H1 (cell line): Measurements from ENCODE around the gene TCF4. TPM values are rescaled to one million over a fixed set of nuclear protein-coding genes. Genes with fewer than 3 reads are reported as not detected.

Experiments used
- CTCF ChIA-PET: fragments of 300-600 bp; sonication (Branson Sonifier 250); formaldehyde crosslinking; loops from one replicate; lab custom pipeline; 2021; ENCODE audit not compliant: partially characterized antibody; lab: Charles Lee
- POLR2A ChIA-PET: fragments of 300-600 bp; sonication (Branson Sonifier 250); formaldehyde crosslinking; loops from one replicate; lab custom pipeline; 2021; ENCODE audit warnings: inconsistent platforms; ENCODE audit not compliant: partially characterized antibody; lab: Charles Lee
- DNase-seq, 2 experiments: peaks; one replicate each; pipeline versions ENCODE4 v3.0.0 to v3.0.0-alpha.2; 2010 to 2022; ENCODE audit warnings: low spot score in 2 of 2, low read depth in 1 of 2, mixed read lengths in 1 of 2
- FAIRE-seq: peaks from 2 replicates; lab custom pipeline; 2011; peaks lifted over from hg19 to GRCh38; lab: Jason Lieb, UNC
- H2AFZ ChIP-seq: 2 replicates; pipeline ENCODE4 v1.8.1; 2012; ENCODE audit warnings: low read length, inconsistent platforms
- H2AK5ac ChIP-seq: 2 replicates; pipeline ENCODE4 v1.6.1; 2013; ENCODE audit warnings: low read depth, low read length
- H2BK120ac ChIP-seq: replicated peaks from 2 replicates; pipeline ENCODE3; 2013; ENCODE audit warnings: low read depth, low read length, inconsistent platforms
- H2BK12ac ChIP-seq: 2 replicates; pipeline ENCODE4 v1.6.1; 2013; ENCODE audit warnings: low read depth, low read length
- H2BK15ac ChIP-seq: 2 replicates; pipeline ENCODE4 v1.6.1; 2013; ENCODE audit warnings: low read length
- H2BK20ac ChIP-seq: 2 replicates; pipeline ENCODE4 v1.6.1; 2013; ENCODE audit warnings: low read length
- H2BK5ac ChIP-seq: 2 replicates; pipeline ENCODE4 v1.6.1; 2013; ENCODE audit warnings: low read depth, low read length
- H3K14ac ChIP-seq: 2 replicates; pipeline ENCODE4 v1.6.1; 2013; ENCODE audit warnings: inconsistent platforms; ENCODE audit not compliant: insufficient read length
- H3K18ac ChIP-seq: 2 replicates; pipeline ENCODE4 v1.6.1; 2013; ENCODE audit warnings: low read length; ENCODE audit errors: extremely low read depth
- H3K23ac ChIP-seq: 2 replicates; pipeline ENCODE4 v1.6.1; 2013; ENCODE audit warnings: inconsistent platforms; ENCODE audit not compliant: insufficient read length
- H3K23me2 ChIP-seq: 2 replicates; pipeline ENCODE4 v1.6.1; 2013; ENCODE audit warnings: low read depth, low read length
- H3K27ac ChIP-seq: 2 replicates; pipeline ENCODE4 v1.6.1; 2011; ENCODE audit warnings: low read depth, low read length, inconsistent platforms
- H3K27me3 ChIP-seq, 4 experiments: replicated peaks in 1 of 4; 1 replicate in 1 of 4; 2 replicates in 3 of 4; pipeline versions ENCODE4 v1.6.1 to v1.8.1; 2011 to 2013; ENCODE audit warnings: low read length in 3 of 4, mild to moderate bottlenecking in 3 of 4, inconsistent platforms in 2 of 4, mixed read lengths in 2 of 4, moderate library complexity in 1 of 4; ENCODE audit not compliant: control insufficient read depth in 3 of 4, insufficient read depth in 3 of 4; ENCODE audit errors: extremely low read depth in 1 of 4
- H3K36me3 ChIP-seq, 4 experiments: 2 replicates each; pipeline versions ENCODE4 v1.6.1 to v1.8.1; 2011 to 2013; ENCODE audit warnings: mild to moderate bottlenecking in 4 of 4, low read length in 3 of 4, moderate library complexity in 2 of 4, control low read depth in 1 of 4, inconsistent platforms in 1 of 4; ENCODE audit not compliant: insufficient read depth in 4 of 4, control insufficient read depth in 2 of 4
- H3K4ac ChIP-seq: replicated peaks from 2 replicates; pipeline ENCODE3; 2013; ENCODE audit warnings: low read length, low read depth, mixed read lengths, inconsistent platforms; ENCODE audit not compliant: insufficient read length
- H3K4me1 ChIP-seq, 4 experiments: replicated peaks in 1 of 4; 1 replicate in 1 of 4; 2 replicates in 3 of 4; pipeline versions ENCODE4 v1.6.1 to v1.8.1; 2011 to 2013; ENCODE audit warnings: low read length in 3 of 4, inconsistent platforms in 2 of 4, mixed read lengths in 1 of 4; ENCODE audit not compliant: insufficient read depth in 4 of 4, control insufficient read depth in 3 of 4
- H3K4me2 ChIP-seq, 2 experiments: 2 replicates each; pipeline versions ENCODE4 v1.6.1 to v1.8.1; 2011 to 2013; ENCODE audit warnings: low read depth in 2 of 2, low read length in 2 of 2, control low read depth in 1 of 2, inconsistent platforms in 1 of 2, mild to moderate bottlenecking in 1 of 2; ENCODE audit not compliant: insufficient read depth in 1 of 2
- H3K4me3 ChIP-seq, 4 experiments: fragments of 200-600, 300-600 bp in 1 of 4; sonication (generic), shearing (Covaris generic), sonication (Bioruptor Twin) in 1 of 4; 2 replicates each; pipeline versions ENCODE4 v1.5.1 to v1.8.1; 2011 to 2016; ENCODE audit warnings: low read length in 4 of 4, low read depth in 3 of 4, control low read depth in 2 of 4, inconsistent platforms in 2 of 4, mild to moderate bottlenecking in 2 of 4, mixed read lengths in 1 of 4, moderate library complexity in 1 of 4; ENCODE audit not compliant: insufficient read depth in 2 of 4; ENCODE audit errors: extremely low read depth in 1 of 4
- H3K56ac ChIP-seq: replicated peaks from 2 replicates; pipeline ENCODE3; 2013; ENCODE audit warnings: low read depth, mild to moderate bottlenecking, mixed read lengths, low read length, inconsistent platforms; ENCODE audit not compliant: insufficient read length
- H3K79me1 ChIP-seq: 2 replicates; pipeline ENCODE4 v1.6.1; 2013; ENCODE audit warnings: low read depth, low read length, control low read depth
- H3K79me2 ChIP-seq, 2 experiments: 2 replicates each; pipeline versions ENCODE4 v1.6.1 to v1.8.1; 2012 to 2013; ENCODE audit warnings: low read length in 2 of 2, mild to moderate bottlenecking in 2 of 2, inconsistent platforms in 1 of 2; ENCODE audit not compliant: insufficient read depth in 2 of 2, control insufficient read depth in 1 of 2
- H3K9ac ChIP-seq, 4 experiments: replicated peaks in 1 of 4; 1 replicate in 1 of 4; 2 replicates in 3 of 4; pipeline versions ENCODE4 v1.6.1 to v1.8.1; 2011 to 2013; ENCODE audit warnings: low read depth in 3 of 4, low read length in 3 of 4, control low read depth in 2 of 4, mild to moderate bottlenecking in 2 of 4, moderate library complexity in 2 of 4, inconsistent platforms in 1 of 4; ENCODE audit errors: extremely low read depth in 1 of 4
- H3K9me3 ChIP-seq, 2 experiments: 2 replicates each; pipeline versions ENCODE4 v1.6.1 to v1.8.1; 2012 to 2013; ENCODE audit warnings: mild to moderate bottlenecking in 2 of 2, moderate library complexity in 2 of 2, control low read depth in 1 of 2, inconsistent platforms in 1 of 2, low read depth in 1 of 2, low read length in 1 of 2, mixed read lengths in 1 of 2; ENCODE audit not compliant: insufficient read depth in 2 of 2
- H4K20me1 ChIP-seq, 2 experiments: replicated peaks in 1 of 2; 2 replicates each; pipeline versions ENCODE3 to v1.8.1; 2011 to 2013; ENCODE audit warnings: inconsistent platforms in 2 of 2, low read length in 2 of 2, mild to moderate bottlenecking in 1 of 2; ENCODE audit not compliant: insufficient read depth in 2 of 2, control insufficient read depth in 1 of 2
- H4K5ac ChIP-seq: 2 replicates; pipeline ENCODE4 v1.6.1; 2013; ENCODE audit warnings: low read length, low read depth, mixed read lengths, inconsistent platforms; ENCODE audit not compliant: insufficient read length
- H4K8ac ChIP-seq: 2 replicates; pipeline ENCODE4 v1.8.0; 2013; ENCODE audit warnings: mild to moderate bottlenecking, moderate library complexity, low read length, inconsistent platforms; ENCODE audit not compliant: insufficient read depth; ENCODE audit errors: extremely low read depth
- H4K91ac ChIP-seq: replicated peaks from 2 replicates; pipeline ENCODE3; 2013; ENCODE audit warnings: low read length, mixed read lengths, inconsistent platforms; ENCODE audit not compliant: insufficient read length
- TBP ChIP-seq: IDR thresholded peaks from 2 replicates; pipeline ENCODE4 v1.6.1; 2011; ENCODE audit warnings: low read depth, low read length, improper control_type of control experiment
- YY1 ChIP-seq: IDR thresholded peaks from 2 replicates; pipeline ENCODE4 v1.6.1; 2011; ENCODE audit warnings: low read depth, mild to moderate bottlenecking, low read length
- WGBS, 2 experiments: shearing (Covaris generic) in 1 of 2; methylation state at CpG; one replicate each; pipeline versions ENCODE4 v1.1.6 to v1.1.7; 2013 to 2015; ENCODE audit warnings: low lambda C conversion rate in 2 of 2, mixed read lengths in 2 of 2, inconsistent platforms in 1 of 2, low coverage in 1 of 2, missing lambda C conversion rate in 1 of 2; ENCODE audit not compliant: insufficient replicate concordance in 2 of 2, insufficient coverage in 1 of 2, insufficient read length in 1 of 2; ENCODE audit errors: extremely low coverage in 1 of 2, missing lambda C conversion rate in 1 of 2; 5-methylcytosine and 5-hydroxymethylcytosine counted together
- polyA plus RNA-seq, 7 experiments: library from polyadenylated mRNA; depleted of rRNA in 3 of 7; stranded (reverse) in 5 of 7; unstranded in 2 of 7; fragments of >200 nt in 5 of 7; fragments of 200-250 nt in 2 of 7; gene quantifications; 1 replicate in 5 of 7; 2 replicates in 1 of 7; 4 replicates in 1 of 7; pipeline versions ENCODE4 v1.2.1 to v1.2.3, GENCODE V29; 2011 to 2013; ENCODE audit warnings: missing spikeins in 2 of 7, mixed read lengths in 2 of 7
- total RNA-seq: library from RNA; stranded (reverse); fragmentation: NEBNext Ultra II Directional; extraction: Animal tissue kit (Norgen Biotek cat#: 25700); gene quantifications from 2 replicates; pipeline ENCODE4 v1.2.1, GENCODE V29; 2021

TCF4 gene
- total and polyA plus RNA-seq, 2 of the 8 experiments (the other 6 are each of a cell fraction or from before 2014, with no cell fraction given) = 59.3 to 118 TPM

GRCh38 chr18:55280503-55280902 lies 307.5 kb downstream of the TCF4 start:
- FAIRE-seq = no peak
- no peak overlapping the region for H3K9ac ChIP-seq
- H4K20me1 ChIP-seq = no peaks in the 10 kb centered on the region
- H3K4me2 ChIP-seq = no peak overlapping the region
- no peak overlapping the region for H2AK5ac ChIP-seq
- ChIA-PET CTCF (no interaction called here), POLR2A (no interaction called here)
- peaks cover under 1 to 2% (median 1%) of the 10 kb centered on the region in 4 experiments; a peak in 7 of 8 replicates for H3K36me3 ChIP-seq
- peaks cover 3% of the 10 kb centered on the region for H3K79me1 ChIP-seq
- H3K27me3 ChIP-seq = no peaks in the 10 kb centered on the region
- no peak overlapping the region for H3K23ac ChIP-seq
- H3K23me2 ChIP-seq = no peaks in the 10 kb centered on the region
- no peak overlapping the region for H2BK120ac ChIP-seq
- no peak overlapping the region for H2BK5ac ChIP-seq
- H3K4me3 ChIP-seq = no peak overlapping the region
- no peak for DNase-seq
- peaks cover 0 to 26% of the 10 kb centered on the region in 2 experiments; a peak in 2 of 4 replicates for H3K79me2 ChIP-seq
- H4K5ac ChIP-seq = no peak overlapping the region
- WGBS, 2 experiments = 80% methylated on average over 2 of the region's 2 CpGs; no CpG with 5 or more reads in 1 of the 2 experiments
- no peak overlapping the region for H4K91ac ChIP-seq
- no peak overlapping the region for H3K4ac ChIP-seq
- no peak overlapping the region for H4K8ac ChIP-seq
- no peak overlapping the region for H2BK20ac ChIP-seq
- H3K56ac ChIP-seq = no peak overlapping the region
- TF ChIP-seq TBP (no peak), YY1 (peak; percentile 85)
- H3K9me3 ChIP-seq = no peaks in the 10 kb centered on the region
- no peak overlapping the region for H3K27ac ChIP-seq
- H2BK15ac ChIP-seq = no peak overlapping the region
- H3K14ac ChIP-seq = no peak overlapping the region
- H3K18ac ChIP-seq = no peak overlapping the region
- H2BK12ac ChIP-seq = no peak overlapping the region
- no peaks in the 10 kb centered on the region; a peak in 1 of 7 replicates for H3K4me1 ChIP-seq
- H2AFZ ChIP-seq = no peak overlapping the region
